K562 (cell line): ENCODE data around the gene SYT1. TPM values are rescaled to one million over a fixed set of nuclear protein-coding genes. Genes with fewer than 3 reads are reported as not detected.

Experiments
- ATAC-seq: fragments of 200-7000 bp; cut with Tn5 transposase; 3 replicates; pipeline ENCODE4 v1.9.1; 2020; ENCODE audit warnings: moderate library complexity
- BruUV-seq: library from RNA; stranded (reverse); fragments of 400-500 nt; replicated peaks from 2 replicates; lab custom pipeline; 2021; lab: Mats Ljungman, UMichigan
- CTCF ChIA-PET: fragments of 300-600 bp; formaldehyde crosslinking; extraction: SDS; loops from one replicate; lab custom pipeline; 2021; ENCODE audit warnings: low intra/inter-chr PET ratio; lab: Yijun Ruan, JAX
- POLR2A ChIA-PET: fragments of 300-600, 350-650 bp; sonication (Branson Sonifier 250); formaldehyde crosslinking; extraction: SDS; loops from one replicate; lab custom pipeline; 2021; ENCODE audit warnings: antibody characterized with exemption, inconsistent platforms; lab: Yijun Ruan, JAX
- DNase-seq, 4 experiments: peaks; one replicate each; pipeline versions ENCODE4 v3.0.0 to v3.0.0-alpha.2; 2011 to 2018; ENCODE audit warnings: low spot score in 3 of 4, mixed read lengths in 3 of 4; ENCODE audit errors: extremely low read depth in 1 of 4
- FAIRE-seq: peaks from 2 replicates; lab custom pipeline; 2011; peaks lifted over from hg19 to GRCh38; lab: Jason Lieb, UNC
- H2AFZ ChIP-seq: 2 replicates; pipeline ENCODE4 v1.6.0; 2011; ENCODE audit warnings: low read depth, low read length, control low read depth, inconsistent platforms
- H3K27ac ChIP-seq: fragments of 200-600 bp; 3 replicates; pipeline ENCODE4 v1.8.0; 2011; ENCODE audit warnings: low read depth, mild to moderate bottlenecking, control low read depth, inconsistent platforms, low read length, moderate library complexity, mixed read lengths; ENCODE audit errors: extremely low read depth
- H3K27me3 ChIP-seq, 2 experiments: fragments of 300-600 bp in 1 of 2; 2 replicates in 1 of 2; 3 replicates in 1 of 2; pipeline versions ENCODE4 v1.6.0 to v1.8.0; 2011; ENCODE audit warnings: inconsistent platforms in 2 of 2, low read length in 2 of 2, mild to moderate bottlenecking in 1 of 2, mixed read lengths in 1 of 2, moderate library complexity in 1 of 2; ENCODE audit not compliant: control insufficient read depth in 2 of 2, insufficient read depth in 2 of 2
- H3K36me3 ChIP-seq: fragments of 300-600 bp; 3 replicates; pipeline ENCODE4 v1.8.0; 2011; ENCODE audit warnings: mild to moderate bottlenecking, low read length, inconsistent platforms; ENCODE audit not compliant: control insufficient read depth, insufficient read depth
- H3K4me1 ChIP-seq, 2 experiments: fragments of 200-600 bp in 1 of 2; replicated peaks in 1 of 2; 2 replicates in 1 of 2; 3 replicates in 1 of 2; pipeline versions ENCODE4 v1.5.1 to v1.8.0; 2011; ENCODE audit warnings: inconsistent platforms in 2 of 2, low read length in 2 of 2, mild to moderate bottlenecking in 1 of 2, mixed read lengths in 1 of 2, moderate library complexity in 1 of 2; ENCODE audit not compliant: control insufficient read depth in 2 of 2, insufficient read depth in 2 of 2
- H3K4me2 ChIP-seq: 2 replicates; pipeline ENCODE4 v1.6.1; 2011; ENCODE audit warnings: low read length, control low read depth, inconsistent platforms, mixed read lengths; ENCODE audit not compliant: insufficient read depth
- H3K4me3 ChIP-seq: fragments of 200-600 bp; sonication (generic), shearing (Covaris generic); 2 replicates; pipeline ENCODE4 v1.5.1; 2016; ENCODE audit warnings: control low read depth, inconsistent platforms
- H3K79me2 ChIP-seq: fragments of 200-600 bp; 3 replicates; pipeline ENCODE4 v1.8.0; 2011; ENCODE audit warnings: low read length, inconsistent platforms; ENCODE audit not compliant: control insufficient read depth, insufficient read depth
- H3K9ac ChIP-seq, 2 experiments: 2 replicates each; pipeline versions ENCODE4 v1.6.0 to v1.6.1; 2011; ENCODE audit warnings: low read depth in 2 of 2, low read length in 2 of 2, control low read depth in 1 of 2, inconsistent platforms in 1 of 2, mild to moderate bottlenecking in 1 of 2, mixed read lengths in 1 of 2; ENCODE audit not compliant: insufficient read depth in 1 of 2
- H3K9me1 ChIP-seq: one replicate; pipeline ENCODE4 v1.6.0; 2011; ENCODE audit warnings: inconsistent platforms, mild to moderate bottlenecking, low read length, moderate library complexity; ENCODE audit not compliant: control insufficient read depth, insufficient read depth
- H3K9me3 ChIP-seq: replicated peaks from 2 replicates; pipeline ENCODE4 v1.5.1; 2011; ENCODE audit warnings: low read depth, low read length, inconsistent platforms; ENCODE audit not compliant: control insufficient read depth, insufficient read depth
- H4K20me1 ChIP-seq: replicated peaks from 2 replicates; pipeline ENCODE4 v1.6.1; 2011; ENCODE audit warnings: low read length, inconsistent platforms, mixed read lengths; ENCODE audit not compliant: control insufficient read depth, insufficient read depth
- ARID1B ChIP-seq: fragments of 450-650 bp; IDR thresholded peaks from 2 replicates; pipeline ENCODE4 v1.6.1; 2016; ENCODE audit warnings: antibody characterized with exemption, mild to moderate bottlenecking, inconsistent platforms
- CBFA2T2 ChIP-seq: fragments of 450-650 bp; conservative IDR thresholded peaks from 2 replicates; pipeline ENCODE4 v1.6.1; 2017; ENCODE audit warnings: mild to moderate bottlenecking
- CBFA2T3 ChIP-seq: fragments of 450-650 bp; IDR thresholded peaks from 2 replicates; pipeline ENCODE4 v1.6.1; 2017
- DPF2 ChIP-seq: fragments of 450-650 bp; IDR thresholded peaks from 2 replicates; pipeline ENCODE4 v1.6.1; 2016
- FOXJ2 ChIP-seq: fragments of 200-800 bp; sonication (Bioruptor generic); IDR thresholded peaks from 2 replicates; pipeline ENCODE4 v1.6.1; 2016; ENCODE audit warnings: missing genetic modification characterization, missing compliant biosample characterization
- FOXM1 ChIP-seq, 2 experiments: fragments of 450-650 bp in 1 of 2; sonication (generic) in 1 of 2; formaldehyde crosslinking in 1 of 2; IDR thresholded peaks; 2 replicates each; pipeline versions ENCODE4 v1.6.1 to v1.9.0; 2017 to 2022; ENCODE audit warnings: low read depth in 2 of 2, mild to moderate bottlenecking in 2 of 2, missing genetic modification reagents in 1 of 2, moderate library complexity in 1 of 2
- TCF15 ChIP-seq: fragments of 250-450 bp; sonication (Bioruptor Pico); IDR thresholded peaks from 2 replicates; pipeline ENCODE4 v1.8.0; 2022; ENCODE audit warnings: moderate library complexity, mild to moderate bottlenecking, inconsistent platforms
- ZNF274 ChIP-seq: IDR thresholded peaks from 2 replicates; pipeline ENCODE4 v1.6.1; 2011; ENCODE audit warnings: low read depth, mild to moderate bottlenecking, low read length, moderate library complexity, borderline replicate concordance
- ZNF740 ChIP-seq, 3 experiments: fragments of 200-800 bp in 1 of 3; sonication (Bioruptor generic) in 1 of 3; sonication (generic) in 1 of 3; formaldehyde crosslinking in 1 of 3; IDR thresholded peaks; 2 replicates each; pipeline versions ENCODE4 v1.6.1 to v1.8.0; 2016 to 2022; ENCODE audit warnings: mild to moderate bottlenecking in 2 of 3, missing compliant biosample characterization in 2 of 3, missing genetic modification characterization in 2 of 3, missing genetic modification reagents in 1 of 3
- WGBS: fragments of 100-300 bp; shearing (Covaris generic); methylation state at CpG from one replicate; pipeline ENCODE4 v1.1.6; 2016; ENCODE audit warnings: low coverage, mixed read lengths; ENCODE audit not compliant: insufficient coverage; ENCODE audit errors: missing lambda C conversion rate; 5-methylcytosine and 5-hydroxymethylcytosine counted together
- in situ Hi-C: fragments of 300-500 bp; cut with MboI; formaldehyde crosslinking; loops from 4 replicates; pipeline ENCODE4 v1.15.0; 2018; ENCODE audit warnings: inconsistent platforms, mixed read lengths
- intact Hi-C: fragments of 100-400 bp; cut with micrococcal nuclease; formaldehyde crosslinking; loops from 2 replicates; pipeline ENCODE4 v1.14.2; 2022
- polyA plus RNA-seq, 8 experiments: library from polyadenylated mRNA; depleted of rRNA in 4 of 8; stranded (reverse) in 5 of 8; unstranded in 3 of 8; fragments of >200 nt; fragmentation: Nextera tagmentation in 2 of 8; fragmentation: Illumina TruSeq in 1 of 8; extraction: Ambion mirVana in 2 of 8; extraction: Trizol in 1 of 8; gene quantifications; 2 replicates each; pipeline versions ENCODE4 v1.2.1 to v1.2.3, GENCODE V29; 2011 to 2014; ENCODE audit warnings: inconsistent platforms in 1 of 8, missing spikeins in 1 of 8
- total RNA-seq, 7 experiments: library from RNA; depleted of rRNA in 6 of 7; stranded (reverse); fragments of >200 nt in 6 of 7; fragmentation: Illumina TruSeq in 2 of 7; extraction: Trizol in 2 of 7; gene quantifications; 2 replicates each; pipeline versions ENCODE4 v1.2.1 to v1.2.3, GENCODE V29; 2011 to 2021; ENCODE audit warnings: low replicate concordance in 1 of 7

Gene SYT1
- total and polyA plus RNA-seq, 9 of the 15 experiments (the other 6 are each of a cell fraction or from before 2014, with no cell fraction given) = 0.03 to 0.13 (median 0.07) TPM; not detected in 4

GRCh38 chr12:79364197-79364596, 499.6 kb downstream of the SYT1 start (continued):
- peak; percentile 56 for TF ChIP-seq ARID1B
- 0 out of 2 replicates have a peak, but pooled peaks have one; percentile 12 for TF ChIP-seq CBFA2T2
- peak; percentile 66 for TF ChIP-seq DPF2
- TF ChIP-seq FOXM1 (IDR thresholded peaks at IDR 0.05; ENCODE audit: low read depth) = peak; percentile 55; the same call in 1 of the 2 replicates
- TF ChIP-seq FOXM1 (CRISPR knock-in tag; IDR thresholded peaks at IDR 0.05; ENCODE audit: low read depth) = no peak
- peak; percentile 65 for TF ChIP-seq CBFA2T3
- TF ChIP-seq ZNF740 (CRISPR knock-in tag; IDR thresholded peaks at IDR 0.05) = no peak
- no peak for TF ChIP-seq ZNF740 (tag; IDR thresholded peaks at IDR 0.05)

GRCh38 chr12:79366374-79366773, 501.8 kb downstream of the SYT1 start:
- intact Hi-C loops = no loop called here
- no peak overlapping the region for H3K4me3 ChIP-seq
- ChIA-PET POLR2A (no interaction called here), CTCF (no interaction called here)
- H3K4me2 ChIP-seq = no peak overlapping the region
- H3K27me3 ChIP-seq = no peaks in the 10 kb centered on the region
- FAIRE-seq = no peak
- BruUV-seq = no TSS peak
- no peaks in the 10 kb centered on the region for H3K9me1 ChIP-seq
- 24% methylated on average over 2 of the region's 2 CpGs for WGBS
- no peak for ATAC-seq
- H3K27ac ChIP-seq = no peak overlapping the region
- TF ChIP-seq ZNF274 = no peak
- TF ChIP-seq FOXJ2 (tag) = no peak
- no peak for TF ChIP-seq TCF15
- no peaks in the 10 kb centered on the region for H3K4me1 ChIP-seq
- in situ Hi-C loops = no loop called here
- no peaks in the 10 kb centered on the region for H4K20me1 ChIP-seq
- no peaks in the 10 kb centered on the region for H3K36me3 ChIP-seq
- no peaks in the 10 kb centered on the region for H3K79me2 ChIP-seq
- 0 out of 2 replicates have a peak overlapping the region, but pooled peaks have one; percentile 12 for H2AFZ ChIP-seq
- no peak for DNase-seq
- no peaks in the 10 kb centered on the region for H3K9me3 ChIP-seq
- no peak overlapping the region for H3K9ac ChIP-seq
